Measurements from ENCODE around the gene TM7SF2. TPM values are rescaled to one million over a fixed set of nuclear protein-coding genes. Genes with fewer than 3 reads are reported as not detected.

Gene TM7SF2
- total RNA-seq, 1 experiment from 2014 or later, result 74.8 TPM

- Mint-ChIP-seq H3K9me3 (no peaks in the 10 kb centered on the region), H3K27me3 (ENCODE audit: low read depth) (peaks cover 1% of the 10 kb centered on the region; the same call in 1 of the 2 replicates), H3K4me1 (peaks cover 6 to 21% of the 10 kb centered on the region in 2 experiments), H3K36me3 (ENCODE audit: insufficient read depth in 1 of 3, low read depth in 3 of 3) (peaks cover 35 to 71% (median 60%) of the 10 kb centered on the region in 3 experiments), H3K4me3 (peak overlapping the region; percentile 100), H3K27ac (peak overlapping the region; percentile 99 to 100 (median 100); a peak in 6 of 7 replicates)
- Histone ChIP-seq H3K27me3 (ENCODE audit: insufficient read depth, low read length) (no peaks in the 10 kb centered on the region), H3T11ph (ENCODE audit: low read length) (no peak overlapping the region), H3K4ac (ENCODE audit: low read depth, low read length) (no peak overlapping the region), H3K23me2 (ENCODE audit: insufficient read length, low read depth, low read length, poor library complexity, severe bottlenecking) (peaks cover 12% of the 10 kb centered on the region), H2BK15ac (ENCODE audit: low read depth, low read length) (no peak overlapping the region), H2BK20ac (ENCODE audit: low read depth, low read length, poor library complexity, severe bottlenecking) (no peak overlapping the region), H3K23ac (ENCODE audit: insufficient read length, low read depth, low read length) (no peak overlapping the region), H3K18ac (ENCODE audit: insufficient read length, low read depth, low read length) (no peak overlapping the region), H2BK5ac (ENCODE audit: insufficient read length, low read length) (no peak overlapping the region), H3K56ac (ENCODE audit: insufficient read length, low read depth, low read length) (no peak overlapping the region), H4K91ac (ENCODE audit: insufficient read length, low read depth, low read length) (no peak overlapping the region), H2BK12ac (ENCODE audit: insufficient read length, low read depth, low read length) (no peak overlapping the region), H4K20me1 (ENCODE audit: control insufficient read depth, insufficient read depth, insufficient read length) (no peaks in the 10 kb centered on the region), H3K4me2 (ENCODE audit: insufficient read depth, insufficient read length, low read length) (peak overlapping the region; percentile 81), H3K79me1 (ENCODE audit: insufficient read depth, low read depth, low read length, poor library complexity, severe bottlenecking) (peaks cover 5% of the 10 kb centered on the region), H3K14ac (ENCODE audit: insufficient read depth, low read length) (no peak overlapping the region), H2AFZ (ENCODE audit: low read length) (no peak overlapping the region), H3K9ac (ENCODE audit: extremely low read depth, insufficient read length, low read length) (no peak overlapping the region), H3K4me1 (ENCODE audit: insufficient read depth, low read length) (no peaks in the 10 kb centered on the region), H3K9me3 (ENCODE audit: control insufficient read depth, low read depth, low read length) (no peaks in the 10 kb centered on the region), H2BK120ac (ENCODE audit: low read depth, low read length, poor library complexity, severe bottlenecking) (no peak overlapping the region), H4K5ac (ENCODE audit: insufficient read length, low read depth, low read length) (no peak overlapping the region), H2AK5ac (ENCODE audit: insufficient read length, low read length) (no peak overlapping the region), H4K8ac (replicated peaks; ENCODE audit: insufficient read length, low read depth, low read length) (no peak overlapping the region), H3K27ac (ENCODE audit: insufficient read length, low read depth, low read length) (no peak overlapping the region), H3K79me2 (ENCODE audit: insufficient read depth, low read length) (peaks cover 9% of the 10 kb centered on the region; the same call in 1 of the 2 replicates)
- DNase-seq, result no peak
- no peak for TF ChIP-seq CTCF (conservative IDR thresholded peaks at IDR 0.05)
- WGBS (ENCODE audit: extremely low coverage, insufficient read length, low lambda C conversion rate), result no CpG with 5 or more reads among the region's 3 CpGs
Observed at GRCh38 chr11:65120831-65121230, 9.2 kb downstream of the TM7SF2 start.
